H9 (cell line): ENCODE results near the gene DPEP3. TPM values are rescaled to one million over a fixed set of nuclear protein-coding genes. Genes with fewer than 3 reads are reported as not detected.

ENCODE experiments used
- DNase-seq: peaks from one replicate; pipeline ENCODE4 v3.0.0-alpha.2; 2017
- H2AFZ ChIP-seq: one replicate; pipeline ENCODE4 v1.6.1; 2013; ENCODE audit warnings: mild to moderate bottlenecking, low read length, control low read depth, moderate library complexity
- H2AK5ac ChIP-seq: 2 replicates; pipeline ENCODE4 v1.6.1; 2013; ENCODE audit warnings: low read length, control low read depth, mixed read lengths; ENCODE audit not compliant: insufficient read length
- H2BK120ac ChIP-seq: one replicate; pipeline ENCODE4 v1.6.1; 2013; ENCODE audit warnings: low read depth, mild to moderate bottlenecking, low read length, control low read depth, inconsistent platforms; ENCODE audit not compliant: poor library complexity, severe bottlenecking
- H2BK12ac ChIP-seq: 2 replicates; pipeline ENCODE4 v1.6.1; 2013; ENCODE audit warnings: low read length, control low read depth, mixed read lengths, low read depth; ENCODE audit not compliant: insufficient read length
- H2BK15ac ChIP-seq: 2 replicates; pipeline ENCODE4 v1.6.1; 2013; ENCODE audit warnings: low read depth, low read length, control low read depth
- H2BK20ac ChIP-seq: one replicate; pipeline ENCODE4 v1.6.1; 2013; ENCODE audit warnings: low read depth, mild to moderate bottlenecking, low read length, control low read depth, inconsistent platforms; ENCODE audit not compliant: poor library complexity, severe bottlenecking
- H2BK5ac ChIP-seq: 2 replicates; pipeline ENCODE4 v1.6.1; 2013; ENCODE audit warnings: low read length, control low read depth, mixed read lengths; ENCODE audit not compliant: insufficient read length
- H3K14ac ChIP-seq: 2 replicates; pipeline ENCODE4 v1.6.1; 2013; ENCODE audit warnings: low read length, control low read depth; ENCODE audit not compliant: insufficient read depth
- H3K18ac ChIP-seq: 2 replicates; pipeline ENCODE4 v1.6.1; 2013; ENCODE audit warnings: low read depth, mild to moderate bottlenecking, mixed read lengths, low read length, control low read depth; ENCODE audit not compliant: insufficient read length
- H3K23ac ChIP-seq: 2 replicates; pipeline ENCODE4 v1.6.1; 2013; ENCODE audit warnings: low read length, control low read depth, mixed read lengths, low read depth; ENCODE audit not compliant: insufficient read length
- H3K23me2 ChIP-seq: 2 replicates; pipeline ENCODE4 v1.6.1; 2013; ENCODE audit warnings: low read depth, mild to moderate bottlenecking, mixed read lengths, low read length, control low read depth; ENCODE audit not compliant: insufficient read length, poor library complexity, severe bottlenecking
- H3K27ac ChIP-seq: 2 replicates; pipeline ENCODE4 v1.5.1; 2013; ENCODE audit warnings: low read length, control low read depth, mixed read lengths, low read depth; ENCODE audit not compliant: insufficient read length
- H3K27me3 ChIP-seq: 2 replicates; pipeline ENCODE4 v1.6.1; 2013; ENCODE audit warnings: low read length, control low read depth, inconsistent platforms; ENCODE audit not compliant: insufficient read depth
- H3K4ac ChIP-seq: 2 replicates; pipeline ENCODE4 v1.6.1; 2013; ENCODE audit warnings: low read depth, mild to moderate bottlenecking, control low read depth, inconsistent platforms, low read length, moderate library complexity
- H3K4me1 ChIP-seq: 2 replicates; pipeline ENCODE4 v1.6.1; 2013; ENCODE audit warnings: low read length, control low read depth, inconsistent platforms; ENCODE audit not compliant: insufficient read depth
- H3K4me2 ChIP-seq: 2 replicates; pipeline ENCODE4 v1.6.1; 2013; ENCODE audit warnings: low read length, control low read depth, mixed read lengths; ENCODE audit not compliant: insufficient read length, insufficient read depth
- H3K56ac ChIP-seq: 2 replicates; pipeline ENCODE4 v1.6.1; 2013; ENCODE audit warnings: low read depth, mild to moderate bottlenecking, mixed read lengths, low read length, control low read depth; ENCODE audit not compliant: insufficient read length
- H3K79me1 ChIP-seq: 2 replicates; pipeline ENCODE4 v1.6.1; 2013; ENCODE audit warnings: low read depth, mild to moderate bottlenecking, moderate library complexity, low read length, control low read depth, inconsistent platforms; ENCODE audit not compliant: insufficient read depth, poor library complexity, severe bottlenecking
- H3K79me2 ChIP-seq: 2 replicates; pipeline ENCODE4 v1.6.1; 2013; ENCODE audit warnings: low read length, control low read depth, inconsistent platforms; ENCODE audit not compliant: insufficient read depth
- H3K9ac ChIP-seq: 2 replicates; pipeline ENCODE4 v1.6.1; 2013; ENCODE audit warnings: low read length, control low read depth, mixed read lengths; ENCODE audit not compliant: insufficient read length; ENCODE audit errors: extremely low read depth
- H3K9me3 ChIP-seq: one replicate; pipeline ENCODE4 v1.6.1; 2013; ENCODE audit warnings: low read depth, low read length, inconsistent platforms; ENCODE audit not compliant: control insufficient read depth
- H3T11ph ChIP-seq: one replicate; pipeline ENCODE4 v1.6.1; 2013; ENCODE audit warnings: mild to moderate bottlenecking, low read length, control low read depth, inconsistent platforms
- H4K20me1 ChIP-seq: one replicate; pipeline ENCODE4 v1.6.1; 2013; ENCODE audit not compliant: control insufficient read depth, insufficient read length, insufficient read depth
- H4K5ac ChIP-seq: 2 replicates; pipeline ENCODE4 v1.6.1; 2013; ENCODE audit warnings: low read depth, mild to moderate bottlenecking, mixed read lengths, low read length, control low read depth; ENCODE audit not compliant: insufficient read length
- H4K8ac ChIP-seq: replicated peaks from 2 replicates; pipeline ENCODE4 v1.6.1; 2013; ENCODE audit warnings: low read length, control low read depth, mixed read lengths, low read depth; ENCODE audit not compliant: insufficient read length
- H4K91ac ChIP-seq: 2 replicates; pipeline ENCODE4 v1.6.1; 2013; ENCODE audit warnings: low read depth, mild to moderate bottlenecking, moderate library complexity, mixed read lengths, low read length, control low read depth; ENCODE audit not compliant: insufficient read length
- H3K27ac Mint-ChIP-seq, 3 experiments: 2 replicates in 2 of 3; 3 replicates in 1 of 3; pipeline ENCODE4 v1.8.0; 2020 to 2021; ENCODE audit warnings: mixed read lengths in 3 of 3, mild to moderate bottlenecking in 1 of 3, moderate library complexity in 1 of 3
- H3K27me3 Mint-ChIP-seq: 2 replicates; pipeline ENCODE4 v1.8.0; 2021; ENCODE audit warnings: low read depth, mild to moderate bottlenecking, moderate library complexity, mixed read lengths
- H3K36me3 Mint-ChIP-seq, 3 experiments: 2 replicates in 2 of 3; 3 replicates in 1 of 3; pipeline ENCODE4 v1.8.0; 2020 to 2021; ENCODE audit warnings: low read depth in 3 of 3, mixed read lengths in 3 of 3; ENCODE audit not compliant: insufficient read depth in 1 of 3
- H3K4me1 Mint-ChIP-seq, 2 experiments: 2 replicates each; pipeline ENCODE4 v1.8.0; 2020; ENCODE audit warnings: mixed read lengths in 2 of 2
- H3K4me3 Mint-ChIP-seq, 2 experiments: 2 replicates in 1 of 2; 3 replicates in 1 of 2; pipeline ENCODE4 v1.8.0; 2020 to 2021; ENCODE audit warnings: mild to moderate bottlenecking in 2 of 2, mixed read lengths in 2 of 2, moderate library complexity in 1 of 2
- H3K9me3 Mint-ChIP-seq, 2 experiments: 2 replicates in 1 of 2; 3 replicates in 1 of 2; pipeline ENCODE4 v1.8.0; 2020; ENCODE audit warnings: mild to moderate bottlenecking in 2 of 2, mixed read lengths in 2 of 2, moderate library complexity in 1 of 2
- whole genome bisulfite sequencing: extraction: QIAGEN DNeasy Blood & Tissue Kit; methylation state at CpG from one replicate; pipeline ENCODE4 v1.1.7; 2013; ENCODE audit warnings: missing lambda C conversion rate, low lambda C conversion rate, mixed read lengths; ENCODE audit not compliant: insufficient read length; ENCODE audit errors: extremely low coverage; 5-methylcytosine and 5-hydroxymethylcytosine counted together
- total RNA-seq: library from RNA; stranded (reverse); gene quantifications from 2 replicates; pipeline ENCODE4 v1.2.1, GENCODE V29; 2021
- TF ChIP-seq, protein P1 (sequence below): fragments of 200-600 bp; sonication (generic); conservative IDR thresholded peaks from 3 replicates; pipeline ENCODE4 v1.8.0; 2021; ENCODE audit warnings: antibody characterized with exemption, mild to moderate bottlenecking

DPEP3 gene
- total RNA-seq, 1 experiment from 2014 or later, result 0.68 TPM

DNA sequence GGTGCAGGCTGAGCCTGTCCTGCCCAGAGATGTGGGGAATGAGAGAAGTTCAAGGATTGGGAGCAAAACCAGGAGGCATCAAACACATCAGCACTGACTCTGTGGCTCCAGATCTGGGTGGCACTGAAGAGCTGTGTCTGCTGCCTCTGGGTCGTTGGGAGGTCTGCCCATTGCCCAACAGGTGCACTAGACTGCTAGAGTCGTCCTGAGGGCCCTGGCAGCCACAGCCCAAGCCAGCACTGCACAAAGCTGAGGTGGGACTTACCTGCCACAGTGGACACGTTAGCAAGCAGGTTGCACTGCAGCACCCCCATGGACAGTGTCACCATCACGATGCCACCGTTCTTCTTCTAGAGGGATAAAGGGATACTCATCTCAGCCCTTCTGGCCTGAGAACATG lies 3.3 kb downstream of the DPEP3 start:
- Mint-ChIP-seq H3K36me3 (no peaks in the 10 kb centered on the region), H3K4me1 (no peaks in the 10 kb centered on the region), H3K9me3 (no peaks in the 10 kb centered on the region), H3K27me3 (peaks cover 17% of the 10 kb centered on the region), H3K27ac (no peak overlapping the region), H3K4me3 (no peak overlapping the region)
- Histone ChIP-seq H3K27me3 (no peaks in the 10 kb centered on the region; the same call in 1 of the 2 replicates), H4K8ac (no peak overlapping the region), H3K9me3 (no peaks in the 10 kb centered on the region), H4K91ac (no peak overlapping the region), H2BK15ac (no peak overlapping the region), H4K20me1 (no peaks in the 10 kb centered on the region), H3K56ac (no peak overlapping the region), H3K79me2 (no peaks in the 10 kb centered on the region), H3K23me2 (no peaks in the 10 kb centered on the region), H3K23ac (no peak overlapping the region), H2AK5ac (no peak overlapping the region), H3K14ac (no peak overlapping the region), H3T11ph (no peak overlapping the region), H3K4me1 (no peaks in the 10 kb centered on the region), H4K5ac (no peak overlapping the region), H2BK5ac (no peak overlapping the region), H2BK120ac (no peak overlapping the region), H3K4ac (no peak overlapping the region), H2BK12ac (no peak overlapping the region), H2AFZ (no peak overlapping the region), H3K18ac (no peak overlapping the region), H3K4me2 (no peak overlapping the region), H2BK20ac (no peak overlapping the region), H3K79me1 (no peaks in the 10 kb centered on the region), H3K27ac (no peak overlapping the region), H3K9ac (no peak overlapping the region)
- TF ChIP-seq, protein P1, sequence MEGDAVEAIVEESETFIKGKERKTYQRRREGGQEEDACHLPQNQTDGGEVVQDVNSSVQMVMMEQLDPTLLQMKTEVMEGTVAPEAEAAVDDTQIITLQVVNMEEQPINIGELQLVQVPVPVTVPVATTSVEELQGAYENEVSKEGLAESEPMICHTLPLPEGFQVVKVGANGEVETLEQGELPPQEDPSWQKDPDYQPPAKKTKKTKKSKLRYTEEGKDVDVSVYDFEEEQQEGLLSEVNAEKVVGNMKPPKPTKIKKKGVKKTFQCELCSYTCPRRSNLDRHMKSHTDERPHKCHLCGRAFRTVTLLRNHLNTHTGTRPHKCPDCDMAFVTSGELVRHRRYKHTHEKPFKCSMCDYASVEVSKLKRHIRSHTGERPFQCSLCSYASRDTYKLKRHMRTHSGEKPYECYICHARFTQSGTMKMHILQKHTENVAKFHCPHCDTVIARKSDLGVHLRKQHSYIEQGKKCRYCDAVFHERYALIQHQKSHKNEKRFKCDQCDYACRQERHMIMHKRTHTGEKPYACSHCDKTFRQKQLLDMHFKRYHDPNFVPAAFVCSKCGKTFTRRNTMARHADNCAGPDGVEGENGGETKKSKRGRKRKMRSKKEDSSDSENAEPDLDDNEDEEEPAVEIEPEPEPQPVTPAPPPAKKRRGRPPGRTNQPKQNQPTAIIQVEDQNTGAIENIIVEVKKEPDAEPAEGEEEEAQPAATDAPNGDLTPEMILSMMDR, result no peak
- DNase-seq, result no peak
- no CpG with 5 or more reads among the region's 5 CpGs for WGBS
